ENCODE results near the gene GPR39. TPM values are rescaled to one million over a fixed set of nuclear protein-coding genes. Genes with fewer than 3 reads are reported as not detected.

Gene GPR39
- total and polyA plus RNA-seq, 5 experiments from 2014 or later: not detected

DNA sequence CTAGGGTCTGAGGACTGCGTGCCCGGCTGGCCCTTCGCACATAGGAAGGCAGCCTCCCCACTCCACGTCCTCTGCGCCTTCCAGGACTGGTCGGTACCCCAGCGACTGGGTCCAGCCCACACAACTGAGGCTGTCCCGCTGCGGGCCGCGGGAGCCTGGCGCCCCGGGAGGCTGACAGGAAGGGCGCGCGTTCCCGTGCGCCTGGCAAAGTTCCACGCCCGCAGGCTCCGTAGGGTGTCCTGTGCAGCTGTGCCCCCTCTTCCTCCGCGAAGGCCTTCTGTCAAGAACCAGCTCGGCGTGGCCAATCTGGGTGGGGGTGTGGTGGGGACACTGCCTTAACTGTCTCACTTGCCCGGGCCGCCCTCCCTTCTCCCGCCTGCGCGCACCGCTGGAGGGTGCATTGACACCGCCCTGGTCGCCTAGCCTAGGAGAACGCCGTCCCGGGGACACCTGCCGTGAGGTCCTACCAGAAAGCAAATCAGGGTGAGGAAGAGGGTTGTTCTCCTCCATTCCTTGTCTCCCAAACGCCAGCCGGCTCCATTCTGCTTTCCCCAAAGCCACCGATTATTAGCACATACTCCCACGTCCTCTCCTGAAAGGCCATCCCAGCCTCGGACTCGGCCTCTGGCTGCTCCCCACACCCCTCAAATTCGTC, 254.0 kb downstream of the GPR39 start:
- DNase-seq (no peak), ATAC-seq (no peak)
- Mint-ChIP-seq H3K4me3 (peak overlapping the region in 3 of 10 donors; percentile 21 to 47 (median 43)), H3K9me3 (peaks cover 0 to 6% (median 2%) of the 10 kb centered on the region in 9 donors), H3K27ac (no peak overlapping the region), H3K4me1 (peaks cover 0 to 7% (median 2%) of the 10 kb centered on the region in 4 donors), H3K27me3 (peaks cover 14 to 71% (median 34%) of the 10 kb centered on the region in 5 donors), H3K36me3 (peaks cover 0 to 4% (median 0%) of the 10 kb centered on the region in 3 donors)
- POLR2A ChIA-PET: no interaction called here

DNA sequence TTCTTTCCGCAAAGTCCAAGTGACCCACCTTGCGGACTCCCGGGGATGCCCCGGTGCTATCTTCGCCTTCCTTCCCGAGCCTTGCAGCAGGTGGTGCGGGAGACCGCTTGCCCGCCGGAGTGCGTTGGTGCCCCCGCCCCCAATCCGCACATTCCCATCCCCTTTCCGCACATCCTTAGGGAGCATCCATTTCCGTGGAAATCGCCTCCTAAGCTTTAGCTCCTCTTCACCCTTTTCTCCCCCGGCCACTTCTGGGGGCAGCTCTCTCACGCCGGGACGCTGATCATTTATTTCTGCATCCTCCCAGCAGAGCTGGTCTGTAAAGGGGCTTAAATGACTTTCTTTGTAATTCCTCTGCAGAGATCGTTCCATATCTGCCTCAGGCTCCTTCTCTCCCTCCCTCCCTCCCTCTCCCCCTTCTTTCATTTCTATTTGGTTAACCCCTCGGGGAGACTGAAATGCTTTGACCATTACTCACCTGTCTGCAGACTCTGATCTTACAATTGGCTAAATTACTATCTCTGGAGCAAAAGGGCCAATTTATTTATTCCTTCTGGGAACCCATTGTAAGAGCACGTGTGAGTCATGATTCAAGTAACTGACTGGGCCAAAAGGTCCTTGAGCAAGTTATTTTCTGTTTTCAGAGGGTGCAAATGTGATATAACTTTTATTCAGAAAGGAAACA, 254.7 kb downstream of the GPR39 start:
- H3K27ac Mint-ChIP-seq: peak overlapping the region in 1 of 10 donors; percentile 85

DNA sequence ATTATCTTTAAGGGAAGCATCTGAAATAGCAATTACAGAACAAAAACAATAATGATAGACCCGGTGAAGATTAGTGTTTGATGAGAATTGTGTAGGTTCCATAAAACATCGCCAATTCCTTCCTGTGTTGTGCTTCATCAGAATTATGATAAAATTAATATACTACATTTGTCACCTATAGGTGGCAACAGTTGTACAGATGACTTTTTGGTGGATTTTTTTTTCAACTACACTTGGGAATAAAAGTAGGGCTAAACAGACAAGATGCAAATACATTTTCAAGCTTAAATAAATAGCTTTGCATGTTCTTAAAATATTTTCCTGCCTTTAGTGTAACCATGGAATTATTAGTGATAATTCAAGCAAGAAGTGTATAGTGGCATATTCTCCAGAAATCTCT, 260.4 kb downstream of the GPR39 start:
- no peak for ATAC-seq
- Mint-ChIP-seq H3K4me3 (no peak overlapping the region), H3K4me1 (no peaks in the 10 kb centered on the region), H3K27ac (no peak overlapping the region), H3K9me3 (peaks cover 0 to 5% (median 0%) of the 10 kb centered on the region in 9 donors), H3K27me3 (peaks cover 3 to 27% (median 12%) of the 10 kb centered on the region in 5 donors), H3K36me3 (no peaks in the 10 kb centered on the region)
- POLR2A ChIA-PET: no interaction called here
- DNase-seq: no peak

More for the DNA sequence above, 254.7 kb downstream of the GPR39 start:
- ATAC-seq (no peak), DNase-seq (no peak)
- H3K27me3 Mint-ChIP-seq: peaks cover 13 to 64% (median 33%) of the 10 kb centered on the region in 5 donors
- peaks cover 0 to 6% (median 2%) of the 10 kb centered on the region in 9 donors for H3K9me3 Mint-ChIP-seq
- peaks cover 0 to 7% (median 2%) of the 10 kb centered on the region in 4 donors for H3K4me1 Mint-ChIP-seq
- POLR2A ChIA-PET: no interaction called here
- peak overlapping the region in 5 of 10 donors; percentile 21 to 47 (median 32) for H3K4me3 Mint-ChIP-seq
- H3K36me3 Mint-ChIP-seq: peaks cover 0 to 4% (median 0%) of the 10 kb centered on the region in 3 donors

DNA sequence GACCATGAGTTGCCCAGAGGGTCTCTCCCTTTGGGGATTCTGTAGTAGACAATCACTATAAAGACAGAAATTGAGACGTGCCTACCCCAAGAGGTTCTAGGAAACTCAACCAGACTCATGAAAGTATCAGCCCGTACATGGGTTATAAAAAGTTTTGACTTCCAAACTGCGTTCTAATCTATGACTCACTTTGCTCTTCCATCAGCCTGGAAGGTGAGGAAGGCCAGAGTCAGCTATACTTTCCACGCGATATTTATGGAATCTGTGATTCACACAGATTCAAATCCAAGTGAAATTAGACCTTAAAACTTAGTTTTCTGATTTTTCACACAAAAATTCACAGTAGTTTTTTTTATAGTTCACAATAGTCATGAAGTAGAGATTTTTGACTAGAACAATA, 261.1 kb downstream of the GPR39 start:
- Mint-ChIP-seq H3K27ac (no peak overlapping the region), H3K36me3 (no peaks in the 10 kb centered on the region), H3K9me3 (peaks cover 0 to 5% (median 0%) of the 10 kb centered on the region in 9 donors), H3K4me1 (no peaks in the 10 kb centered on the region), H3K27me3 (peaks cover 3 to 25% (median 11%) of the 10 kb centered on the region in 5 donors), H3K4me3 (no peak overlapping the region)
- DNase-seq (no peak), ATAC-seq (no peak)
- POLR2A ChIA-PET: no interaction called here

DNA sequence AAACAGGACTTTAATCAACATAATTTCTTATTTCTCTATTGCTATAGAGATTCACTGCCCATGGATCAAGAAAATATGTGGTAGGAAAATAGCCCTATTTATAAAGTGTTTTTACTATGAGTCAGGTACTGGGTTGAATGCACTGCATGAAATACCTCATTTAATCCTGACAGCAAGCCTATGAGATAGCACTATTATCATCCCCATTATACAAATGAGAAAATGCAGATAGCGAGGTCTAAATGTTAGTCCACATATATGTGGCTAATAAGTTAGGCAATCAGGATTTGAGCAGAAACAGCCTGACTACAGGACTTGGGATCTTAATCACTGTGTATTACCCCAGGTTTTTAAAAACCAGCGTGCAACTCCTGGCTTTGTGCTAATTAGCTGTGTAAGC, 261.9 kb downstream of the GPR39 start:
- Mint-ChIP-seq H3K4me1 (no peaks in the 10 kb centered on the region), H3K4me3 (no peak overlapping the region), H3K36me3 (no peaks in the 10 kb centered on the region), H3K27ac (no peak overlapping the region), H3K27me3 (peaks cover 3 to 17% (median 6%) of the 10 kb centered on the region in 5 donors), H3K9me3 (peaks cover 0 to 5% (median 0%) of the 10 kb centered on the region in 9 donors)
- ATAC-seq (no peak), DNase-seq (no peak)
- POLR2A ChIA-PET: no interaction called here

DNA sequence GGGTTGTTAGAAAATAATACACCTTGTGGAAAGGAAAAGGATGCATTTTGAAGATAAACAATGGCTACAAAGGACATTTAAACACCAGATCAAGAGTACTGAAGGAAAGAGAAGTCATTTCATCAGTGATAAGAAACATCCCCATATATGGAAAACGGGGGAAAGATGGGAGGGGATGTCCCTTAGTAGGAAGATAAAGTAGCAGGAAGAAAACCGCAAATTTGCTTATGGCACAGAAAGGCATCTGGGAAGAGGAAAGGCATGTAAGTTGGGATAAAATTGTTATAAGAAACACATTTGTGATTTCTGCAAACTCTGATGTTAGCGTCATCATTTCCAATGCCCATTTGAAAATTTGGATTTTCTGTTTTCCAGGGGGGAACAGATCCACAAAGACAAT, 263.9 kb downstream of the GPR39 start:
- ATAC-seq (no peak), DNase-seq (no peak)
- POLR2A ChIA-PET: no interaction called here
- Mint-ChIP-seq H3K4me1 (no peaks in the 10 kb centered on the region), H3K36me3 (no peaks in the 10 kb centered on the region), H3K27me3 (peaks cover 0 to 3% (median under 1%) of the 10 kb centered on the region in 5 donors), H3K9me3 (peaks cover 0 to 2% (median 0%) of the 10 kb centered on the region in 9 donors), H3K4me3 (no peak overlapping the region), H3K27ac (no peak overlapping the region)

DNA sequence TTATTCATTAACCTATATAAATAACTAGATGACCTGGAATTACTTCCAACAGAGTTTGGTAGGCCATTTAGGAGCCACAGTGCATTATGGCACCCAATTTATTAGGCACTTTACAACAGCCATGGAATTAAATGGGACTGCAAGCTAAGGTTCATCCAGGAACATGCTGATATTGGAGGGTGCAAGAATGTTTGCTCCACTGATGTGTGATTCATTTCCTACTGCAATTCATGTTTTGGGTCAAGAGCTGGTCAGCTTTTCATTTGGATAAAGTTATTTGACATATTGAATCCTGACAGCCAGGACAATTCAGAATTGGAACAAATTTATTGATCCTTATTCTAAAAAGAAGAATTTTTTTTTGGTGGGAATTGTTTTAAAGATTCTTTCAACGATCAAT, 265.2 kb downstream of the GPR39 start:
- Mint-ChIP-seq H3K4me1 (no peaks in the 10 kb centered on the region), H3K36me3 (peaks cover 0 to 5% (median 0%) of the 10 kb centered on the region in 3 donors), H3K27ac (no peak overlapping the region), H3K9me3 (peaks cover 0 to 4% (median 0%) of the 10 kb centered on the region in 9 donors), H3K27me3 (peaks cover 0 to 3% (median 0%) of the 10 kb centered on the region in 5 donors), H3K4me3 (no peak overlapping the region)
- DNase-seq (no peak), ATAC-seq (no peak)
- POLR2A ChIA-PET: no interaction called here

DNA sequence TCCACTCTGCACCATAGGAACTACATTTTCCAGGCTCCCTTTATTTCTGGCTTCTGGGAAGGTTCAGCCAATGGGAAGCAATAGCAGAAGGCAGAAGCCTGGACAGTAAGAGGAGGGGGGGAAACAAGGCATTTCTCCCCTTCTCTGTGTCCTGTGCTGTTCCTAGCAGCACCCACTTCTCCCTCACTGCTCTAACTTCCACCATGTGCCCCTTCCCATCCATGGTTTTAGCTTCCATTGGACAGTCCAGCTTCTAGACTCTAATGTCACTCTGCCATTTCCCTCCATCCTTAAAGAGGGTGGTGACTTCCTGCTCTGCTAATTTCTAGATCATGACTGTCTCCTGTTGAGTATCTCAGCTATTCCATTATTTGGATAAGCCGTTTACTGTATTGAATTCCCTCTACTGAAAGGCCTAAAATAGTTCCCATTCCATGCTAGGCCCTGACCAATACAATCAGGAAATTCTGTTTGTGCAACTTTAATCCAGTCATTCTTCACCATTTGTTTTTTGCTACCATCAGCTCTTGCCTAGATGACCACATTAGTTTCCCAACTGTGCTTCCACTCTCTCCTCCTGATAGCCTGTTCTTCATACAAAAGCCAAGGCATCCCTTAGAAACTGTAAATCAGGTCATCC, 274.2 kb downstream of the GPR39 start:
- DNase-seq (no peak), ATAC-seq (no peak)
- Mint-ChIP-seq H3K27ac (no peak overlapping the region), H3K4me3 (no peak overlapping the region), H3K9me3 (peaks cover 0 to 20% (median 4%) of the 10 kb centered on the region in 9 donors), H3K36me3 (peaks cover 0 to 5% (median 0%) of the 10 kb centered on the region in 3 donors), H3K27me3 (peaks cover 0 to 19% (median 2%) of the 10 kb centered on the region in 5 donors), H3K4me1 (no peaks in the 10 kb centered on the region)
- POLR2A ChIA-PET: no interaction called here

DNA sequence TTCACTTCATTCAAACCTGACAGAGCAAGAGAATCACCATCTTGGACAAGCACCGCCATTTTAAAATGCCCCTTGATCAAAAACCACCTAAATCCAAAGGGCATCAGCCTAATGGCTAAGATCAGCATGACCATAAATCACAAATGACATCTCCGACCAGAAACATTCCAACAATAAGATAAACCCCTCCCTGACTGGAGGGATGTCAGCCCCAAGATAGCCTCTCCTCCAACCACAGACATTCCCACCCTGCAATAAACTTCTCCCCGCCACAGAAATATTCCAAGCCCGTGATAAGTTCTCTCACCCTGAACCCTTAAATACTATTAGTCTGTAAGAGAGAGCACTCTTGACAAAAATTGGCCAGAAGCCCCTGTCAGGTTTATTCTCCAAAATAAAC, 275.0 kb downstream of the GPR39 start:
- no peak for ATAC-seq
- Mint-ChIP-seq H3K27ac (no peak overlapping the region), H3K4me3 (no peak overlapping the region), H3K4me1 (peaks cover 0 to under 1% (median 0%) of the 10 kb centered on the region in 4 donors), H3K27me3 (peaks cover 0 to 22% (median 2%) of the 10 kb centered on the region in 5 donors), H3K36me3 (peaks cover 0 to under 1% (median 0%) of the 10 kb centered on the region in 3 donors), H3K9me3 (peaks cover 0 to 20% (median 4%) of the 10 kb centered on the region in 9 donors)
- DNase-seq: no peak
- POLR2A ChIA-PET: no interaction called here

DNA sequence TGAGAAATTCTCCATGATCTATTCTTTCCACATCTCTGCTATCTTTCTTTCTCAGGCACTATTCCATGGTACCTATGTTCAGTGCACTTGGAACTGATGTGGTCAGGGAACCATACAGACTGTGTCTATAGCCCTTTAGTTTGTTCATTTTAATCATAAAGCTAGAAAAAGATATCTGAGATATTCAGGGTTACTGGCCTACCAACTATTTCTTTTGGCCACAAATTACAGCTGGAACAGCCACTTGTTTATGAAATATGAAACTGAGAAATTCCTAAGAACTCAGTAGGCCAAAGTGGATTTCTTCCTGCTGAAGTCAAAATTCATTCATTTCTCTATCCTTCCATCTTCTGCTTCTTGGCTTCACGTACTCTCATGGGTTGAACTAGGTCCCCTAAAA, 276.2 kb downstream of the GPR39 start:
- Mint-ChIP-seq H3K27me3 (peaks cover 0 to 23% (median 2%) of the 10 kb centered on the region in 5 donors), H3K9me3 (peaks cover 0 to 20% (median 4%) of the 10 kb centered on the region in 9 donors), H3K4me1 (peaks cover 0 to 1% (median 0%) of the 10 kb centered on the region in 4 donors), H3K27ac (no peak overlapping the region), H3K36me3 (no peaks in the 10 kb centered on the region), H3K4me3 (no peak overlapping the region)
- POLR2A ChIA-PET: no interaction called here
- DNase-seq (no peak), ATAC-seq (no peak)
